Neural progenitor cell (in vitro differentiated cells): ENCODE data around the gene IFNLR1.

Experiments
- EZH2 ChIP-seq: fragments of 200-600 bp; sonication (generic); IDR thresholded peaks from 2 replicates; pipeline ENCODE4 v1.6.1; 2017; ENCODE audit warnings: antibody characterized with exemption, mild to moderate bottlenecking, moderate library complexity
- EZH2phosphoT487 ChIP-seq: fragments of 200-600 bp; sonication (generic); IDR thresholded peaks from 2 replicates; pipeline ENCODE4 v1.6.1; 2017; ENCODE audit warnings: antibody characterized with exemption
- TF ChIP-seq, protein P1 (sequence below): fragments of 200-600 bp; sonication (generic); IDR thresholded peaks from 2 replicates; pipeline ENCODE4 v1.5.1; 2017; ENCODE audit warnings: antibody characterized with exemption, mild to moderate bottlenecking

DNA sequence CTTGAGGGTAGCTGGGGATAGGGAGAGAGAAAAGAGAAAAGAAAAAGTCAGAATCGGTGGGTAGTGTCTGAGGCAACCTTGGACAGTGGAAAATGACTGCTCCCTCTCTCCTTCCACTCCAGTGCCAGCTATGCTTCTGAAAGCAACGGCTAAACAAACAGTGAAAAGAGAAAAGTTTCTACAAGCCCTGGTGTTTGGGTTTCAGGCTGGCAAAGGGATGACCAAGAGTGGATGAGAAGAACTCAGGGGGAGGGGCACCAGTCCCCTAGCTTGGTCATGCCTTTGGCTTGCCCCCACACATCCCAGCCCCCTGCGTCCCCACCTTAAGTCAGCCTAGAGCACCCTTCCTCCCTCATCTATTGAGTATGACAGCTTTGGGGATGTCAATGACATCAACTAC lies 52.7 kb downstream of the IFNLR1 start:
- TF ChIP-seq, protein P1, sequence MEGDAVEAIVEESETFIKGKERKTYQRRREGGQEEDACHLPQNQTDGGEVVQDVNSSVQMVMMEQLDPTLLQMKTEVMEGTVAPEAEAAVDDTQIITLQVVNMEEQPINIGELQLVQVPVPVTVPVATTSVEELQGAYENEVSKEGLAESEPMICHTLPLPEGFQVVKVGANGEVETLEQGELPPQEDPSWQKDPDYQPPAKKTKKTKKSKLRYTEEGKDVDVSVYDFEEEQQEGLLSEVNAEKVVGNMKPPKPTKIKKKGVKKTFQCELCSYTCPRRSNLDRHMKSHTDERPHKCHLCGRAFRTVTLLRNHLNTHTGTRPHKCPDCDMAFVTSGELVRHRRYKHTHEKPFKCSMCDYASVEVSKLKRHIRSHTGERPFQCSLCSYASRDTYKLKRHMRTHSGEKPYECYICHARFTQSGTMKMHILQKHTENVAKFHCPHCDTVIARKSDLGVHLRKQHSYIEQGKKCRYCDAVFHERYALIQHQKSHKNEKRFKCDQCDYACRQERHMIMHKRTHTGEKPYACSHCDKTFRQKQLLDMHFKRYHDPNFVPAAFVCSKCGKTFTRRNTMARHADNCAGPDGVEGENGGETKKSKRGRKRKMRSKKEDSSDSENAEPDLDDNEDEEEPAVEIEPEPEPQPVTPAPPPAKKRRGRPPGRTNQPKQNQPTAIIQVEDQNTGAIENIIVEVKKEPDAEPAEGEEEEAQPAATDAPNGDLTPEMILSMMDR: no peak
- TF ChIP-seq EZH2 (no peak), EZH2phosphoT487 (no peak)
